GM23338 (cell line): ENCODE results near the gene CWC27. TPM values are rescaled to one million over a fixed set of nuclear protein-coding genes. Genes with fewer than 3 reads are reported as not detected.

Experiments
- ATAC-seq: fragments of 200-7000 bp; cut with Tn5 transposase; 3 replicates; pipeline ENCODE4 v1.9.1; 2020
- DNase-seq: peaks from one replicate; pipeline ENCODE4 v3.0.0-alpha.2; 2015; ENCODE audit warnings: low spot score
- H2AFZ ChIP-seq: fragments of 200-600 bp; sonication (generic); 2 replicates; pipeline ENCODE4 v1.8.0; 2016; ENCODE audit warnings: antibody characterized with exemption, mild to moderate bottlenecking, moderate library complexity
- H3F3A ChIP-seq: fragments of 200-600 bp; sonication (generic); replicated peaks from 2 replicates; pipeline ENCODE4 v1.8.0; 2017; ENCODE audit warnings: antibody characterized with exemption, mixed run types, low read depth
- H3K27ac ChIP-seq: fragments of 200-600 bp; sonication (generic); 2 replicates; pipeline ENCODE4 v1.6.1; 2016; ENCODE audit warnings: low read depth
- H3K27me3 ChIP-seq: fragments of 200-600 bp; sonication (generic); 2 replicates; pipeline ENCODE4 v1.8.0; 2016; ENCODE audit warnings: mild to moderate bottlenecking, mixed run types, moderate library complexity; ENCODE audit not compliant: insufficient read depth
- H3K36me3 ChIP-seq: fragments of 200-600 bp; sonication (generic); 2 replicates; pipeline ENCODE4 v1.8.0; 2016; ENCODE audit warnings: mild to moderate bottlenecking; ENCODE audit not compliant: insufficient read depth
- H3K4me1 ChIP-seq: fragments of 200-600 bp; sonication (generic); 2 replicates; pipeline ENCODE4 v1.8.0; 2016; ENCODE audit warnings: mild to moderate bottlenecking, moderate library complexity; ENCODE audit not compliant: insufficient read depth
- H3K4me2 ChIP-seq: fragments of 200-600 bp; sonication (generic); 2 replicates; pipeline ENCODE4 v1.7.1; 2017; ENCODE audit warnings: mixed run types
- H3K4me3 ChIP-seq: fragments of 200-600 bp; sonication (generic); 2 replicates; pipeline ENCODE4 v1.6.1; 2016; ENCODE audit warnings: mixed run types
- H3K79me2 ChIP-seq: fragments of 200-600 bp; sonication (generic); replicated peaks from 2 replicates; pipeline ENCODE4 v1.8.0; 2017; ENCODE audit warnings: mild to moderate bottlenecking; ENCODE audit not compliant: insufficient read depth
- H3K9me2 ChIP-seq: fragments of 200-600 bp; sonication (generic); 2 replicates; pipeline ENCODE4 v1.8.0; 2017; ENCODE audit not compliant: insufficient read depth
- H4K20me1 ChIP-seq: fragments of 200-600 bp; sonication (generic); replicated peaks from 2 replicates; pipeline ENCODE4 v1.8.0; 2017; ENCODE audit warnings: mild to moderate bottlenecking; ENCODE audit not compliant: insufficient read depth
- H3K27ac Mint-ChIP-seq: 2 replicates; pipeline ENCODE4 v1.8.0; 2020; ENCODE audit warnings: inconsistent platforms, mild to moderate bottlenecking, moderate library complexity, mixed read lengths
- H3K27me3 Mint-ChIP-seq: 3 replicates; pipeline ENCODE4 v1.8.0; 2022; ENCODE audit warnings: low read depth, mild to moderate bottlenecking, moderate library complexity, mixed read lengths, inconsistent platforms; ENCODE audit not compliant: insufficient read depth, poor library complexity
- H3K36me3 Mint-ChIP-seq: 3 replicates; pipeline ENCODE4 v1.8.0; 2021; ENCODE audit warnings: low read depth, mild to moderate bottlenecking, inconsistent platforms, moderate library complexity, mixed read lengths
- H3K4me1 Mint-ChIP-seq: 3 replicates; pipeline ENCODE4 v1.8.0; 2020; ENCODE audit warnings: mild to moderate bottlenecking, inconsistent platforms, mixed read lengths
- H3K4me3 Mint-ChIP-seq: 3 replicates; pipeline ENCODE4 v1.8.0; 2021; ENCODE audit warnings: moderate library complexity, mild to moderate bottlenecking, inconsistent platforms, mixed read lengths
- H3K9me3 Mint-ChIP-seq: 3 replicates; pipeline ENCODE4 v1.8.0; 2020; ENCODE audit warnings: moderate library complexity, mild to moderate bottlenecking, inconsistent platforms, mixed read lengths
- CREB1 ChIP-seq: fragments of 250-450 bp; sonication (Bioruptor Pico); IDR thresholded peaks from 2 replicates; pipeline ENCODE4 v1.5.0; 2020; ENCODE audit warnings: low read depth, mild to moderate bottlenecking, moderate library complexity
- CTCF ChIP-seq, 2 experiments: fragments of 200-600 bp in 1 of 2; sonication (generic) in 1 of 2; conservative IDR thresholded peaks; 2 replicates each; pipeline versions ENCODE4 v1.5.1 to v1.6.1; 2016 to 2017; ENCODE audit warnings: antibody characterized with exemption in 2 of 2, low read depth in 2 of 2, mild to moderate bottlenecking in 2 of 2, moderate library complexity in 1 of 2
- ETS1 ChIP-seq: IDR thresholded peaks from 2 replicates; pipeline ENCODE4 v1.6.1; 2016; ENCODE audit warnings: antibody characterized with exemption
- EZH2 ChIP-seq: fragments of 200-600 bp; sonication (generic); IDR thresholded peaks from one replicate; pipeline ENCODE4 v1.8.0; 2017; ENCODE audit warnings: antibody characterized with exemption, mild to moderate bottlenecking, low read depth; ENCODE audit not compliant: unreplicated experiment
- EZH2phosphoT487 ChIP-seq: fragments of 200-600 bp; sonication (generic); IDR thresholded peaks from one replicate; pipeline ENCODE4 v1.8.1; 2018; ENCODE audit warnings: antibody characterized with exemption; ENCODE audit not compliant: unreplicated experiment
- JUNB ChIP-seq: IDR thresholded peaks from one replicate; pipeline ENCODE4 v1.6.1; 2016; ENCODE audit warnings: antibody characterized with exemption; ENCODE audit not compliant: unreplicated experiment
- NANOG ChIP-seq: IDR thresholded peaks from 2 replicates; pipeline ENCODE4 v1.6.1; 2016; ENCODE audit warnings: antibody characterized with exemption, borderline replicate concordance
- POLR2AphosphoS5 ChIP-seq: IDR thresholded peaks from 2 replicates; pipeline ENCODE4 v1.6.1; 2016; ENCODE audit warnings: antibody characterized with exemption, low read depth
- REST ChIP-seq: IDR thresholded peaks from one replicate; pipeline ENCODE4 v1.6.1; 2018; ENCODE audit warnings: antibody characterized with exemption; ENCODE audit not compliant: unreplicated experiment
- STAT1 ChIP-seq: IDR thresholded peaks from one replicate; pipeline ENCODE4 v1.6.1; 2016; ENCODE audit warnings: antibody characterized with exemption; ENCODE audit not compliant: unreplicated experiment
- ZNF114 ChIP-seq: fragments of 250-450 bp; sonication (Bioruptor Pico); IDR thresholded peaks from 2 replicates; pipeline ENCODE4 v1.5.0; 2020; ENCODE audit warnings: mild to moderate bottlenecking, moderate library complexity
- ZNF331 ChIP-seq: fragments of 250-450 bp; sonication (Bioruptor Pico); IDR thresholded peaks from 2 replicates; pipeline ENCODE4 v1.5.0; 2020; ENCODE audit warnings: low read depth, mild to moderate bottlenecking, moderate library complexity
- ZNF462 ChIP-seq: fragments of 250-450 bp; sonication (Bioruptor Pico); IDR thresholded peaks from 2 replicates; pipeline ENCODE4 v1.5.0; 2020; ENCODE audit warnings: mild to moderate bottlenecking, moderate library complexity
- polyA plus RNA-seq: library from polyadenylated mRNA; unstranded; fragments of >200 nt; fragmentation: Nextera tagmentation; extraction: Ambion mirVana; gene quantifications from 2 replicates; pipeline ENCODE4 v1.2.1, GENCODE V29; 2016
- total RNA-seq: library from RNA; depleted of rRNA; stranded (reverse); fragments of >200 nt; shearing (Covaris generic); gene quantifications from 2 replicates; pipeline ENCODE4 v1.2.3, GENCODE V29; 2014

Gene CWC27
- total and polyA plus RNA-seq, 2 experiments from 2014 or later, result 27.7 to 115 TPM

- H4K20me1 ChIP-seq, result no peaks in the 10 kb centered on the region
- Mint-ChIP-seq H3K36me3 (no peaks in the 10 kb centered on the region), H3K4me3 (no peak overlapping the region), H3K27ac (no peak overlapping the region), H3K4me1 (peaks cover 6% of the 10 kb centered on the region), H3K9me3 (no peaks in the 10 kb centered on the region), H3K27me3 (no peaks in the 10 kb centered on the region)
- no peak overlapping the region for H2AFZ ChIP-seq
- no peak overlapping the region for H3K4me2 ChIP-seq
- DNase-seq (no peak), ATAC-seq (no peak)
- H3K36me3 ChIP-seq, result no peaks in the 10 kb centered on the region
- no peak for TF ChIP-seq ZNF462 (CRISPR knock-in tag)
- TF ChIP-seq ZNF114, result no peak
- TF ChIP-seq EZH2phosphoT487, result no peak
- no peak for TF ChIP-seq EZH2
- no peak for TF ChIP-seq POLR2AphosphoS5
- no peak for TF ChIP-seq NANOG
- no peak for TF ChIP-seq REST
- TF ChIP-seq STAT1, result no peak
- TF ChIP-seq ETS1, result no peak
- no peak for TF ChIP-seq ZNF331
- no peak for TF ChIP-seq CREB1
- TF ChIP-seq JUNB, result no peak
- no peak for TF ChIP-seq CTCF (conservative IDR thresholded peaks at IDR 0.05; ENCODE audit: low read depth in 2 of 2)
- H3K79me2 ChIP-seq, result no peaks in the 10 kb centered on the region
- no peak overlapping the region for H3K27ac ChIP-seq
- H3K9me2 ChIP-seq, result no peaks in the 10 kb centered on the region
- H3K4me1 ChIP-seq, result 0 out of 2 replicates have a peak, but pooled peaks cover 6% of the 10 kb centered on the region
- no peaks in the 10 kb centered on the region for H3K27me3 ChIP-seq
- no peak overlapping the region for H3K4me3 ChIP-seq
- H3F3A ChIP-seq, result no peaks in the 10 kb centered on the region
These were observed 256.0 kb downstream of the CWC27 start for GRCh38 chr5:65024681-65025080.
